GM19397 (cell line): ENCODE data around the gene TMEM63A.
"Not testable (repeated sequence)": the region's sequence is repeated elsewhere in the genome, so short reads cannot be mapped to it uniquely, and the experiment has no call there.

Source experiments
- ATAC-seq: cut with Tn5 transposase; IDR thresholded peaks from one replicate; pipeline ENCODE4 v1.9.1; 2021; ENCODE audit warnings: mild to moderate bottlenecking, moderate library complexity; ENCODE audit not compliant: unreplicated experiment

The TMEM63A gene

DNA sequence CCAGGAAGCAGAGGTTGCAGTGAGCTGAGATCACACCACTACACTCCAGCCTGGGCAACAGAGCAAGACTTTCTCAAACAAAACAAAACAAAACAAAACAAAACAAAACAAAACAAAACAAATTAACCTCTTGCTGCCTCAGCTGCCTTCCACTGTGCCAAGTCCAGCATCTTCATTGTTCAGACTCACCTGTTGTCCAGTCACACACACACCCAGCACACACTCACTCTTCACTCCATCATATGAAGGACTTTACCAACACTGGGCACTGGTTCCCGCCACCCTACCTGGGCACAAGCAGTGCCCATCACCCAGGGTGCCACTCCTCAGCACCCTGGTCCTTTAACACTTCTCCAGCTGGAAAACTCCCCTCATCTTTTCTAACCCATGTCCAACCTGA, 27.3 kb upstream of the TMEM63A start:
- no peak for ATAC-seq

DNA sequence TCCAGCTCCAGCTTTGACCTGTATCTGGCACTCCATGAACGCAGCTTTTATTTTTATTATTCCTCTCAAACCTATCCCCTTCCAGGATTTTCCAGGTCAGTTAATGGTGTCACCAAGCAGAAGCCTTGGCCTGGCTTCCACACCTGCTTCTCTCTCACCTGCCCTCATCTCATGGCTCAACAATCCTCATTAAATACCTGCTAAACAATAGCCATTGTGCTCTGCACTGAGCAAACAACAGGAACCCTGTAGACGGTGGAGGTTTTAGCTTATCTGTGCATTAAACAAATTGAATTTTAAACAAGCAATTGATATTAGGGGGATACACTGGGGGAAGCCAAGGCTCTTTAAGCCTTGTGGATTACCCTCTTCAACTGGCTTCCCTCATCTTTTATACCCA, 26.6 kb upstream of the TMEM63A start:
- ATAC-seq = no peak

DNA sequence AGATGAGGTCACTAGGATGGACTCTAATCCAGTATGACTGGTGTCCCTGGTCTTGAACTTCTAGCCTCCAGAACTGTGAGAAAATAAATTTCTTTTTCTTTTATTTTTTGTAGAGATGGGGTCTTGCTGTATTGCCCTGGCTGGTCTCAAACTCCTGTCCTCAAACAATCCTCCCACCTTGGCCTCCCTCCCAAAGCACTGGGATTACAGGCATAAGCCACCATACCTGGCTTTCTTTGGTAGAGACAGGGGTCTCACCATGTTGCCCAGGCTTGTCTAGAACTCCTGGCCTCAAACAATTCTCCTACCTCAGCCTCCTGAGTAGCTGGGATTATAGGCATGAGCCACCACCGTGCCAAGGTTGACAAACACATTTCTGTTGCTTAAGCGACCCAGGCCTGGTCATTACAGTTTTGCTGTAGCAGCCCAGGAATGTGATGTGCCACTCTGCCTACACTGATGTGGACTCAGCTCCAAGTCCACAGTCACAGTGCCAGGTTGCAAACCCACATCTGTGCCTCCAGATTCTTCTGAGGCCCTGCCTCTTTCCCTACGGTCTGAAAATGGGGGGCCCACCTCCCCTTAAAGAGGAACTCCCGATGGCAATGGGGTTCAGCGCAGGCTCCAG, 25.9 kb upstream of the TMEM63A start:
- ATAC-seq = no peak

DNA sequence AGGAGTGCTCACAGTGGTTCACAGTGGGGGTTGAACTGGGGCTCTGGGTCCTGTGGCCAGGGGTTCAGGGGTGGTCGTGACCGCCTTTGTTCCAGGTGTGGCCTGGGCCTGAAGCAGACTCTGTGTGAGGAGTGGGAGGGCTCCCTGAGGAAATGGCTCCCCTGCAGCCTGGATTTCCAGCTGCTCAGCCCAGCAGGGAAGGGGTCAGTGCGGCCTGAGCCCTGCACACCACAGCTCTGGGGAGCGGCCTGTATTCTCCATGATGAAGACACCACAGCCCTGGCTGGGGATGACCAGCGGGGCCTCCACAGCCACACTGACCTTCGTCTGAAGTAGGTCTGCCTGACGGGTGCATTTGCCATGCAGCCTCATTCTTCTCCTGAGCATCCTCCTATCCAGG, 25.2 kb upstream of the TMEM63A start:
- ATAC-seq = no peak

GRCh38 chr1:225906467-225906866, 24.3 kb upstream of the TMEM63A start:
- ATAC-seq = no peak

DNA sequence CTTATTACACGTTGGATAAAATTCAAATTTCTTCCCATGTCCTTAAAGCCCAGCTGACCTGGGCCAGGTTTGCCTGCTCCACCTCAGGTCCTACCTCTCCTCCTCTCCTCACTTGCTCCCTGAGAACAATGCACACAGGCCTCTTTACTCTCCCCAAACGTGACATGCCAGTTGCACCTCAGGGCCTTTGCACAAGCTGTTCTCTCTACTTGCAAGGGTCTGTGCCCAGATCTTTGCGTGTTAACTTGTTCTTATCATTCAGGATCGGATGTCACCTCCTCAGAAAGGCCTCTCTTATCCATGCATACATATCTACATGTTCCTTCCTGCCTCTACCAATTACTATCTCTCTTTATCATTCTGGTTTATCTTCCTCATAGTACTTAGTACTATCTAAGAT, 21.4 kb upstream of the TMEM63A start:
- no peak for ATAC-seq

DNA sequence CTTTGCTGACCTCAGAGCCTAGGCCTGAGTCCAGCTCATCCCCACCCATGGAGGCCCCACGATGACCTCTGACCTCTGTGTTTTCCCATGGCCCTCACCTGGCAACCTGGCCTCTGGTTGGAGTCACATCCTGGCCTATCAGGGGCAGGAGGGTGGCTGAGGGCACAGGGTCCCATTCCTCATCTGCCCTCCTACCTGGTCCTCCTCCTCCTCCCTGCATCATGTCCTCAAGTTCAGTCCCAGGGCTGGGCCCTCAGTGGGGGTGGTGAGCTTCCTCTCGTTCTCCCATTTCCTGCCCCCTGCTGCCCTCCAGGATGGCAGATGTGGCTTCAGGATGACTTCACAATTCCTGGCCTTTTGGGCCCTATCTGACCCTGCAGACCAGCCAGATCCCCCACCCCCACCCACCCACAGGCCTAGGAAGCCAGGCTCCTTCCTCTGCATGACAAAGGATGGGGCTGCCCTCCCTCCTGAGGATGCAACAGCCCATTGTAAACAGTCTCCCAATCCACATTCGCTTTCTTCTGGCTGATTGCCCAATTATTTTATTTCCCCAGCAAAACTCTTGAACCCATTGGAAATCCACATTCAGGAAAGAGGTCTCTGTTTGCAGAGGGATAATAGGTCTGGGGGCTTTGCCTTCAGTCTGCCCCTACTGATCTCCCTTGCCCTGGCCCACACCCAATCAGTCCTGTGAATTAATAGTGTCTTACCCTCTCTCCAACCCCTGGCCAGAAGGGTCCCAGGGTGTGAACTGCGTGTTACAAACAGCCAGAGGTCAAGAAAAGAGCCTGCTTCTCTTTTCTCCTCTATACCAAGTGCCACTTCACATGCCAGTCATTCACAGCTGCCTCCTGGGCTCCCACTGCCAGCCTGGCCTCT, 17.1 kb upstream of the TMEM63A start:
- ATAC-seq = no peak

GRCh38 chr1:225897595-225898514, 15.7 kb upstream of the TMEM63A start:
- ATAC-seq = no peak

- peak; percentile 100 for ATAC-seq
Observed at GRCh38 chr1:225896937-225897549, 14.9 kb upstream of the TMEM63A start.

DNA sequence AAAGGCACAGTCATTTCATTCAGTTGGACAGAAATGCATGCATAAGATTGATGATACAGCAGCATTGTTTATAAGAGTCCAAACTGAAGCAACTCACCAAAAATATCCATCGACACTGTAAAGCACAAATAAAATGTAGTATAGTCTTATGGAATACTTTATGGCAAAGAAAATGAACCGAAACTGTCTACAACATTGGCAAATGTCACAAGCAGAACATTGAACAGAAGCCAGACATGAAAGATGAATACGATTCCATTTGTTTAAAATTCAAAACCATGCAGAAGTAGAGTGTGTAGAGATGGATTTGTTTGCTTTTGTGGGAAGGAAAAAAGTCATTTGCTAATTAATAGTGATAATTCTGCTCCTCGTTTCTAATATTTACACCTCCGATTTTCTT, 14.3 kb upstream of the TMEM63A start:
- no peak for ATAC-seq

DNA sequence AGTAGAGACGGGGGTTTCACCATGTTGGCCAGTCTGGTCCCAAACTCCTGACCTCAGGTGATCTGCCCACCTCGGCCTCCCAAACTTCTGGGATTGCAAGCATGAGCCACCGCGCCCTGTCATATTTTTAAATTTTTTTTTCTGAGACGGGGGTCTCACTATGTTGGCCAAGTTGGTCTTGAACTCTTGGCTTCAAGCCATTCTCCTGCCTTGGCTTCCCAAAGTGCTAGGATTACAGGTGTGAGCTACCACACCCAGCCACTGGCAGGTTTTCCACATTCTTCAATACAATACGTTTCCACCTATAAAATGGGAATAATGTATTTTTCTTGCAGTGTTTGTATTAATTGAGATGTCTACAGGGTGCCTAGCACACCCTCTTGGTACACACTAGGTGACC, 10.1 kb upstream of the TMEM63A start:
- ATAC-seq = no peak

- ATAC-seq = no peak
Observed at GRCh38 chr1:225891229-225891972, 9.2 kb upstream of the TMEM63A start.

- no peak for ATAC-seq
Observed at GRCh38 chr1:225890346-225891228, 8.4 kb upstream of the TMEM63A start.

- no peak for ATAC-seq
Observed at GRCh38 chr1:225889743-225890142, 7.6 kb upstream of the TMEM63A start.

DNA sequence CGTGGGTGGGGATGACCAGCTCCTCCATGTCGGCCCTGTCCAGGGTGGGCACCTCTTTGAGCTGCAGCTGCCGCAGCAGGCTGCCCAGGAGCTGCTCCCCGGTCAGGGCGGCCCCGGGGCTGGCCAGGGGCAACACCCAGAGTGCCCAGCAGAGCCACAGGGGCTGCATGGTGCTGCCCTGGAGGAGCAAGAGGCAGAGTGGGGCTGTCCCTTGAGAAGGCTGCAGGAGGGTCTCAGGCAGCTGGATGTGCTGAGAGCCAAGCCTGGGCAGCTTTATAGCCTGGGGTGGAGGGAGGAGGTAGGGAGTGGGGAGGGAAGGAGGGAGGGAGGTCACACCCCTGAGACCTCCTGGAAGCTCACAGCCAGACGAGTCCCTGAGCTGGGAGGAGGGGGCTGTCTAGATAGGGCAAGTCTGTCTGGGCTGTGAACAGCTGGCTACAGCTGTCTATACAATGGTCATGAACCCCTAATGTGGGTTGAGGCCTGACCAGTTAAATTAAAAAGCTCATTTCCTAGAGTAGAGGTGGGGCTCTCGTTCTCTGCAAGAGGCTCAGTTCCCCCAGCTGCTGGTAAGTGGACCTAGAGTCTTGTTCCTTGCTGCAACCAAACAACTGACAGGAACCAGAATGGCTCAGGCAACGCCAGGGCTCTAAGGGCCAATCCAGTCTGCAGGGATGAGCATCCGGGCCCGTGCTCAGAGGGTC, 6.9 kb upstream of the TMEM63A start, which contains the start of gene LEFTY1:
TSS of gene LEFTY1 (minus strand) at position 249 of the 704 bp plus-strand sequence. CDS start at position 169, 80 bp downstream.
- ATAC-seq = no peak

DNA sequence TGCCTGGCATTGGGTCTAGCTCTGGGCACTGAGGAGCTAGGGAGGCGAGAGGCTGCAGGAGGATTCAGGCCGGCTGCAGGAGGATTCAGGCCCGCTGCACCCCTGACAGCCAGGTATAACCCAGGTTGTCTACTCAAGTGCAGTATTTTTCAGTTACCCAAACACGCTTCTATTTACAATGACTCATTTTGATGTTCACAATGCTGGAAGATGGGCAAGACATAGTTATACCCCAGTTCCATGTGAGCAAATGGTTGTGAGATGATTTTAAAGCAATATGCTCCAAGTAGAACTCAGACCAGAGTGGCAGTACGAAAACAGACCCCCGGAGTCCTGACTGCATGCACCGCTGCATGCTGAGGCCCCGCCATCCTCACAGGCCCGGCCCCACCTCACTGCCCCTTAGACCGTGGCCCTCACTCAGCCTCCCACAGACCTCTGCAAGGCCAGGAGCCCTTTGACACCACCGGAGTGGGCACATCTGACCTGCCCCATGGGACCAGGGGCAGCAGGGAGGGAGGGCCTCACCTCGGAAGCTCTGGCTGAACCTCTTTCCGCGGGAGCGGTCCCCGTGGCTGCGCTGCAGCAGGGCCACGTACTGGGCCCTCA, 6.2 kb upstream of the TMEM63A start:
- ATAC-seq = no peak

GRCh38 chr1:225887554-225888288, 5.5 kb upstream of the TMEM63A start:
- not testable (repeated sequence) for ATAC-seq

DNA sequence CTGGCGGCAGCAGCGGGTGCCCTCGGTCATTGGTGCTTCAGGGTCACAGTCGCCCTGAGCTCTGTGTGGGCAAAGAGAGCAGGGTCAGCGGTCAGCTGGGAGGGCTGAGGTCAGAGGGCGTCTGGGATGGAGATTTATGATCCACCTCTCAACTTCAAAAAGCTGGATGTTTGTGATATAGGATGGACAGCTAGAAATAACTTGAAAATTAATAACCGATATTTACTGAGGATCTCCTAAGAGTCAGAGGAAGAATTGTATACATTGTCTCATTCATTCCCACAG, 4.8 kb upstream of the TMEM63A start:
- no peak for ATAC-seq
